Measurements from ENCODE around the gene TLNRD1. TPM values are rescaled to one million over a fixed set of nuclear protein-coding genes. Genes with fewer than 3 reads are reported as not detected.

TLNRD1 gene
- total and polyA plus RNA-seq, 2 experiments from 2014 or later: 14.4 to 41.8 TPM

DNA sequence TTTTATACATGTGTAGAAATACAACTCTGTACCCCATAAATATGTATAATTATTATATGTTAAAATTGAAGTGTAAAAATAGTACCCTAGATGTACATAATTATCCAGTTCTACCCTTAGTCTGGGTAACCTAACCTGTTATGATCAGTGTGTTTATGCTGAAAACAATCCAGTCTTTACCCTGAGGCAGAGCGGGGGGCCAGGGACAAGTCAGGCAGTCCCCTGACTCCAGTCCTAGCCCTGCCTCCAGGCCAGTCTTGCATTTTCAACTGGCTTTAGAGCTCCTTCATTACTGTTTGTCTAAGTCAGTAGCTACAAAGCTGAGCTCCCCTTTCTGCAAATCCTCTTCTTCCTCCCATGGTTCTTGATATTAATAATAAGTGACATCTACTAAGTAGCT lies 14.2 kb upstream of the TLNRD1 start:
- TF ChIP-seq, protein P1, sequence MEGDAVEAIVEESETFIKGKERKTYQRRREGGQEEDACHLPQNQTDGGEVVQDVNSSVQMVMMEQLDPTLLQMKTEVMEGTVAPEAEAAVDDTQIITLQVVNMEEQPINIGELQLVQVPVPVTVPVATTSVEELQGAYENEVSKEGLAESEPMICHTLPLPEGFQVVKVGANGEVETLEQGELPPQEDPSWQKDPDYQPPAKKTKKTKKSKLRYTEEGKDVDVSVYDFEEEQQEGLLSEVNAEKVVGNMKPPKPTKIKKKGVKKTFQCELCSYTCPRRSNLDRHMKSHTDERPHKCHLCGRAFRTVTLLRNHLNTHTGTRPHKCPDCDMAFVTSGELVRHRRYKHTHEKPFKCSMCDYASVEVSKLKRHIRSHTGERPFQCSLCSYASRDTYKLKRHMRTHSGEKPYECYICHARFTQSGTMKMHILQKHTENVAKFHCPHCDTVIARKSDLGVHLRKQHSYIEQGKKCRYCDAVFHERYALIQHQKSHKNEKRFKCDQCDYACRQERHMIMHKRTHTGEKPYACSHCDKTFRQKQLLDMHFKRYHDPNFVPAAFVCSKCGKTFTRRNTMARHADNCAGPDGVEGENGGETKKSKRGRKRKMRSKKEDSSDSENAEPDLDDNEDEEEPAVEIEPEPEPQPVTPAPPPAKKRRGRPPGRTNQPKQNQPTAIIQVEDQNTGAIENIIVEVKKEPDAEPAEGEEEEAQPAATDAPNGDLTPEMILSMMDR (IDR thresholded peaks at IDR 0.05; ENCODE audit: low read depth, low read length): no peak
- Histone ChIP-seq H3K9me3 (ENCODE audit: low read depth) (no peaks in the 10 kb centered on the region), H3K4me1 (ENCODE audit: low read depth) (peaks cover 13% of the 10 kb centered on the region), H3K27ac (no peak overlapping the region), H3K4me3 (no peak overlapping the region), H3K36me3 (no peaks in the 10 kb centered on the region), H3K27me3 (no peaks in the 10 kb centered on the region)
- DNase-seq (ENCODE audit: low read depth in 1 of 2, low spot score in 1 of 2): no peak

DNA sequence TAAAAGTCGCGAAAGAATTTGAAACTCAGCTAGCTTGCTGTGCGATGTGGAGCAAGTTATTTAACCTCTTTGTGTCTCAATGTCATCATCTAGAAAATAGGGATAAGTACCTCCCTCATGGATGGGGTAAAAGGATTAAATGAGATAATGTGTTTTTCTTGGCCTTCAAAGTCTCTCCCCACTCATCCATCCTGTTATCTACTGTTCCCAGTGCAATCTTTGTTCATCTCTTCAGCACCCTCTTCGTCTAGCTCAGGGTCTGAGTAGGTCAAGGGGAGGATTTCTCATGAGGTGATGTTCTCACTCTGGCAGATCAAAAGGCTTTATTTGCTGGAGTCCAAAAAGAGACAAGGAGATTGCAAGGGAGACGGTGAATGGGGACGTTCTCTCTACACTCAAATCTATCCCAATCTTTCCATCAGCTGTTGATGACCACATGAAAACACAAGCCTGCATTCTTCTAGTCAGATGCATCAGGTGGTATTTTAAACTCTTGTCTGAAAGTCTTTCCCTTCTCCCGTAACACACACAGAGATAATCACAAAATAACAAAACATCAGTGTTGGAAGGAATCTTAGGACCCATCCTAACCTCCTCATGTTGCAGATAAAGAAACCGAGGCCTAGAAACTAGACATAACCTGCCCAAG lies 12.5 kb upstream of the TLNRD1 start:
- Histone ChIP-seq H3K9me3 (ENCODE audit: low read depth) (no peaks in the 10 kb centered on the region), H3K4me1 (ENCODE audit: low read depth) (peaks cover 13% of the 10 kb centered on the region), H3K27me3 (no peaks in the 10 kb centered on the region), H3K4me3 (peak overlapping the region; percentile 60), H3K36me3 (no peaks in the 10 kb centered on the region), H3K27ac (no peak overlapping the region)
- TF ChIP-seq, protein P1 (IDR thresholded peaks at IDR 0.05; ENCODE audit: low read depth, low read length): no peak
- DNase-seq (ENCODE audit: low read depth in 1 of 2, low spot score in 1 of 2): no peak

DNA sequence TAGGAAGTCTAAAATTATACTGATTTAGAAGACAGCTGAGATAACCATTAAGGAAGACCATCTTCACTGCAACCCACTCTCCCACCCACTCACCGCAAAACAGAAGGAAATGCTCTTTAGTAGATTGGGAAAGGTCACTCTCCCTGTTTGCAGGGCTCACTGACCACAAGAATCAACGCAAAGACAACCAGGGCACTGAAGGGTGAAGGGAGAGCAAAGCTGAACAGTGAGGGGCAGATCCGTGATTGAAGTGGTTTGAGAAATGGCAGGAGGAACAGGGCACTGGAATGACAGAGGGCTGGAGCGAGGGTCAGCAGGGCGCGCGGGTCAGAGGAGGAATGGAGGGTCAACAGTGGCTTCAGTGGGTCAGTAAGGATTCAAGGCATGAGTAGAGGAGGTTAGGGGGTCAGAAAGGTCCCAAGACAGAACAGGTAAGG lies 11.6 kb upstream of the TLNRD1 start:
- peak in 1 of 2 donors; percentile 6 for DNase-seq (ENCODE audit: low read depth in 1 of 2, low spot score in 1 of 2)
- H3K4me1 ChIP-seq (ENCODE audit: low read depth): peaks cover 13% of the 10 kb centered on the region
- TF ChIP-seq, protein P1 (IDR thresholded peaks at IDR 0.05; ENCODE audit: low read depth, low read length): no peak
- H3K36me3 ChIP-seq: no peaks in the 10 kb centered on the region
- H3K27ac ChIP-seq: peak overlapping the region; percentile 61
- H3K9me3 ChIP-seq (ENCODE audit: low read depth): no peaks in the 10 kb centered on the region
- no peaks in the 10 kb centered on the region for H3K27me3 ChIP-seq
- peak overlapping the region; percentile 60 for H3K4me3 ChIP-seq

DNA sequence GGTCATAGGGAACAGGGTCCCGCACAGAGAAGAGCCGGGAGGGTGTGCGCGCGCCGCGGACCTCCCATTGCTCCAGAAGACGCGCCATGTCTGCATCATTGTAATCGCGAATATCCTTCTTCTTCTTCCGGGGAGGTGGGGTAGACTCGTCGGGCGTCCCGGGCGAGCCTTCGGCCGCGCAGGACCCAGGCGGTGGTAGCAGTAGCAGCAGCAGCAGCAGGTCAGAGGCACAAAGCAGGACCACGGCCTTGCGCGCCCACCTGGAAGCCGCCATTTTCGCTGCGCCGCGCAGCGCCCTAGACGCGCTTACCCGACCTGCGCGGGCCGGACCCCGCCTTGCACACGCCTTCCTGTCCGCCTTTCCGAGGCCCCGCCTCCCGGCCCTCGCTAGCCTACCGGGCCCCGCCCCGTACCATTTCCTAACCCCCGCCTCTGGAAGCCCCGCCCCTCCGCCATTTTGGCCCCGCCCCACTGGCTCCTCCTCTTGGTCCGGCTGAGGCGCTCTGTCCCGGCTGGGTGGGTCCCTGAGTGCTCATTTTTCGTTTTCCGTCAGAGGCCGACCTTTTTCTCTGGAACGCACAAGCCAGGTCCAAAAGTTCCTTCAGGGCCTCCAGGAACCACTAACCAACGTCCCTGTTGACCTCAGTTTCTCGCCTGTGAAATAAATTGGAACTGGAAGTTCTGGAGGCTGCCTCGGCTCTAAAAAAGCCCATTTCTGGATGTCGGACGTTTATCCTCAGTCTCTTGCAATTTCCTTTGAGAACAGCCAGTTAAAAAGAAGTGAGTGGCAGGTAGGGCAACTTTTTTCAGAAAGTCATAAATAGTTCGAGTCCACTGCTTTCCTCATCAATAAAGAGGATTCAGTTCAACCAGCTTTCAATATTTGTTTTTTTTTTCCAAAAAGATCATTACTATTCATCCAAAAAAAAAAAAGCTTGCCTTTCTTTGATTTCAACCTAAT lies 10.9 kb upstream of the TLNRD1 start, which contains the start of gene MESD:
TSS of gene MESD (minus strand) at position 302 of the 961 bp plus-strand sequence. CDS start at position 274, 28 bp downstream.
- no peaks in the 10 kb centered on the region for H3K9me3 ChIP-seq (ENCODE audit: low read depth)
- no peaks in the 10 kb centered on the region for H3K27me3 ChIP-seq
- H3K4me1 ChIP-seq (ENCODE audit: low read depth): peaks cover 13% of the 10 kb centered on the region
- peak within 1 kb of the TSS; percentile 60 for H3K4me3 ChIP-seq
- H3K36me3 ChIP-seq: no peaks in the 10 kb centered on the region
- peak within 1 kb of the TSS; percentile 61 for H3K27ac ChIP-seq
- TF ChIP-seq, protein P1 (IDR thresholded peaks at IDR 0.05; ENCODE audit: low read depth, low read length): no peak
- peak; percentile 97 for DNase-seq (ENCODE audit: low read depth in 1 of 2, low spot score in 1 of 2)

DNA sequence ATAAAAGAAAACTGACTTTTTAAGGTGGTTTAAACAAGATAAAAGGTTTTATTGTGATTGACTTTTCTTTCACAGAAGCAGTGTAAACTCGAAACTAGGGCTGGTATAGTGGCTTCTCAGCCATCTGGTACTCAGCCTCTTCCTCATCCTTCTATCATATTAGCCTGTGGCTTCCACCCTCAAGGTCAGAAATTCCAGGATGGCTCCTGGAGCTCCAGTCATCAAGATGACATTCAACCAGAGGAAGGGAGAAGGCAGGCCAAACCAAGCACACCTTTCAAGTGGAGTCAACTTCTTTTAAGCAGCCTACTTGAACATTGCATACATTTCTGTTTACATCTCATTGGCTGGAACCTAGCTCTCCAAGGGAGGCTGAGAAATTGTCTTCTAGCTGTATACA lies 9.8 kb upstream of the TLNRD1 start:
- Histone ChIP-seq H3K4me1 (ENCODE audit: low read depth) (peaks cover 13% of the 10 kb centered on the region), H3K27me3 (no peaks in the 10 kb centered on the region), H3K36me3 (no peaks in the 10 kb centered on the region), H3K4me3 (no peak overlapping the region), H3K27ac (no peak overlapping the region), H3K9me3 (ENCODE audit: low read depth) (no peaks in the 10 kb centered on the region)
- no peak for DNase-seq (ENCODE audit: low read depth in 1 of 2, low spot score in 1 of 2)
- TF ChIP-seq, protein P1 (IDR thresholded peaks at IDR 0.05; ENCODE audit: low read depth, low read length): no peak
